Activated naive CD4-positive, alpha-beta T cell treated with anti-CD3 and anti-CD28 coated beads, Interleukin-2, amount 10 ng/mL, durations not matched to agents 7 days and 5 days (primary cell): ENCODE measurements around the gene GOLGA2.
A peak's percentile ranks its signal among the peaks of the same experiment; 100 is the strongest.

ENCODE experiments used
- CTCF ChIA-PET: fragments of 350-600 bp; sonication (Branson Sonifier 250); formaldehyde crosslinking; loops from one replicate; lab custom pipeline; 2021; ENCODE audit warnings: antibody characterized with exemption; lab: Charles Lee
- DNase-seq: peaks from one replicate; pipeline ENCODE4 v3.0.0-alpha.2; 2020
- H3K27ac Mint-ChIP-seq: one replicate; pipeline ENCODE4 v1.8.0; 2021; ENCODE audit warnings: mild to moderate bottlenecking, moderate library complexity, mixed read lengths
- H3K27me3 Mint-ChIP-seq: one replicate; pipeline ENCODE4 v1.8.0; 2021; ENCODE audit warnings: mild to moderate bottlenecking, mixed read lengths
- H3K36me3 Mint-ChIP-seq: one replicate; pipeline ENCODE4 v1.8.0; 2021; ENCODE audit warnings: mixed read lengths
- H3K4me1 Mint-ChIP-seq: one replicate; pipeline ENCODE4 v1.8.0; 2021; ENCODE audit warnings: mixed read lengths
- H3K4me3 Mint-ChIP-seq: one replicate; pipeline ENCODE4 v1.8.0; 2021; ENCODE audit warnings: mild to moderate bottlenecking, moderate library complexity, mixed read lengths
- H3K9me3 Mint-ChIP-seq: one replicate; pipeline ENCODE4 v1.8.0; 2021; ENCODE audit warnings: mixed read lengths

GOLGA2 gene

DNA sequence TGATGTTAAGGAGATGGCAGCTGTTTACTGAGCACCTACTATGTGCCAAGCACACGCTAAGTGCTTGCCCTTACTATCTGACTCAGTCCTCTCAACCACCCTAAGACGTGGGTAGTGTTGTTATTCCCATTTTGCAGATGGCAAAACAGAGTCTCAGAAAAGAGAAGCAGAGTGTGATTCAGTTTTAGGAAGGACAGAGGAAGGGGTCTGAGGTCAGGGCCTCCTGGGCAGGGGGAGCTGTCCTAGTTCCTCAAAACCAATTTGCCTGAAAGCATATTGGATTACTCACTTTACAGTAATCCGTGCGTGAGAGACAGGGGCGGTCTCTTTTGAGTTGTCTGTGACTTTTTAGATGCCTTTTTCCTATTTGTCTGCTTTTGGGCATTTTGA is 49.4 kb downstream of the GOLGA2 start:
- no peak for DNase-seq
- Mint-ChIP-seq H3K4me3 (no peak overlapping the region), H3K27ac (no peak overlapping the region), H3K4me1 (no peaks in the 10 kb centered on the region), H3K9me3 (no peaks in the 10 kb centered on the region), H3K36me3 (no peaks in the 10 kb centered on the region), H3K27me3 (peaks cover 30% of the 10 kb centered on the region)
- CTCF ChIA-PET = no interaction called here

DNA sequence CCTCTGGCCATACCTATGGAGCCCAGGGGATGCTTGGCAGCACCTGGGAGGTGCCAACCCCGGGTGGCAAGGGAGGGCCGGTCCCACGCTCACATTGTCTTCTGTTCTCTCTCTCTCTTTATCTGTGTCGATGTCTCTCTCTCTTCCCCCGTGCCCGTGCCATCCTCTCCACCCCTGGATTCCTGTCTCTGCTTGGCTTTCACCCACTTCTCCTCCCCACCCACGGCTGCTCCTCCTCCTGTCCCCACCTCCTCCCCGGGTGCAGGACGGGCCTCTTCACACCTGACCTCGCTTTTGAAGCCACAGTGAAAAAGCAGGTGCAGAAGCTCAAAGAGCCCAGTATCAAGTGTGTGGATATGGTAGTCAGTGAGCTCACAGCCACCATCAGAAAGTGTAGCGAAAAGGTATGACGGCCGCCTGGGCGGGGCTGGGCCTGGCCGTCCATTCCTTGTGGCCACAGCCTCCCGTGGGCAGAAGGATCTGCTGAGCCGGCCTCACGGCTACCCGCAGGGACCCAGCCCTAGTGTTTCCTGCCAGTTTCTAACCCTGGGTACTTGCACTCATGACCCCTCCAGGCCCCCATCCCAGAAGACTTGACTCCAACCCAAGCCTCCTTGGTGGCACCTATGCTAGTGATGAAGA is 49.9 kb downstream of the GOLGA2 start:
- DNase-seq = no peak
- CTCF ChIA-PET = no interaction called here
- H3K9me3 Mint-ChIP-seq = no peaks in the 10 kb centered on the region
- H3K27ac Mint-ChIP-seq = no peak overlapping the region
- no peak overlapping the region for H3K4me3 Mint-ChIP-seq
- H3K36me3 Mint-ChIP-seq = no peaks in the 10 kb centered on the region
- peaks cover 32% of the 10 kb centered on the region for H3K27me3 Mint-ChIP-seq
- no peaks in the 10 kb centered on the region for H3K4me1 Mint-ChIP-seq

- H3K4me1 Mint-ChIP-seq = no peaks in the 10 kb centered on the region
Observed at GRCh38 chr9:128224877-128225276, 50.9 kb downstream of the GOLGA2 start.

GRCh38 chr9:128222880-128223670 is 52.7 kb downstream of the GOLGA2 start:
- Mint-ChIP-seq H3K4me3 (no peak overlapping the region), H3K4me1 (peaks cover 11% of the 10 kb centered on the region), H3K36me3 (no peaks in the 10 kb centered on the region), H3K27me3 (peaks cover 56% of the 10 kb centered on the region), H3K27ac (no peak overlapping the region), H3K9me3 (no peaks in the 10 kb centered on the region)
- DNase-seq = no peak
- CTCF ChIA-PET = no interaction called here

More at GRCh38 chr9:128224877-128225276, 50.9 kb downstream of the GOLGA2 start:
- DNase-seq = no peak
- CTCF ChIA-PET = no interaction called here
- Mint-ChIP-seq H3K4me3 (no peak overlapping the region), H3K36me3 (no peaks in the 10 kb centered on the region), H3K27me3 (peaks cover 42% of the 10 kb centered on the region), H3K27ac (no peak overlapping the region), H3K9me3 (no peaks in the 10 kb centered on the region)

DNA sequence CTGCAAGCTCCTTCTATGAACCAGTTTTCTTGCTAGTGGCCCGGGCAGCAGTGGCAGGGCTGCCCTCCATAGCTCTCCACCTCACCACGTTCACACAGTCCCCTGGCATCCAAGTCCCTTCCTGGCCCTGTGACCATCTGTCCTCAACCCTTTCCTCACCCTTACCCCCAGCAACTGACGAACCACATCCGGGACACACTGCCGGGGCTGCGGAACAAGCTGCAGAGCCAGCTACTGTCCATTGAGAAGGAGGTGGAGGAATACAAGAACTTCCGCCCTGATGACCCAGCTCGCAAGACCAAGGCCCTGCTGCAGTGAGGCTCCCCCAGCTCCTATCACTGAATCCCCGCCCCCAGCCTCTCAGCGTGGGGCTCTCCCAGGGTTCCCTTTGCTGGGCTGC is 53.8 kb downstream of the GOLGA2 start:
- Mint-ChIP-seq H3K4me3 (no peak overlapping the region), H3K9me3 (no peaks in the 10 kb centered on the region), H3K36me3 (no peaks in the 10 kb centered on the region), H3K4me1 (peaks cover 14% of the 10 kb centered on the region), H3K27me3 (peaks cover 58% of the 10 kb centered on the region), H3K27ac (no peak overlapping the region)
- DNase-seq = no peak
- CTCF ChIA-PET = interaction anchor here (0.7 to 1.0 kb wide), 2 partner anchors 97 to 105 kb away, joined by 3 read pairs; no protein-coding TSS in a partner anchor

DNA sequence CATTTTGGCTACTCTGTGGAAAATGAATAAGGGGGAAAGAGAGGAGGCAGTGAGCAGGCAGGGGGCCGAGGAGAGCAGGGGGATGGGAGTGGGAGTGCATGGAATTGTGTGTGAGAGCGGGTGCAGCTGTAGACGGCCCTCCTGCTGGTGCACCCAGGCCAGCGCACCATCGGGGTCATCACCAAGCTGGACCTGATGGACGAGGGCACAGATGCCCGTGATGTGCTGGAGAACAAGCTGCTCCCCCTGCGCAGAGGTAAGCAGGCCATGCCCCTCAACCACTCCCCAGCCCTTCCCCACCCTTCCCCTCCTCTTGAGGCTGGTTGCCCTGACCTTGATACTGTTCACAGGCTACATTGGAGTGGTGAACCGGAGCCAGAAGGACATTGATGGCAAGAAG is 56.0 kb downstream of the GOLGA2 start:
- no peaks in the 10 kb centered on the region for H3K36me3 Mint-ChIP-seq
- DNase-seq = no peak
- H3K9me3 Mint-ChIP-seq = no peaks in the 10 kb centered on the region
- no peak overlapping the region for H3K27ac Mint-ChIP-seq
- peaks cover 14% of the 10 kb centered on the region for H3K4me1 Mint-ChIP-seq
- peaks cover 55% of the 10 kb centered on the region for H3K27me3 Mint-ChIP-seq
- CTCF ChIA-PET = interaction anchor here (1.5 kb wide), 1 partner anchor 94 kb away, joined by 3 read pairs; no protein-coding TSS in a partner anchor
- H3K4me3 Mint-ChIP-seq = no peak overlapping the region

DNA sequence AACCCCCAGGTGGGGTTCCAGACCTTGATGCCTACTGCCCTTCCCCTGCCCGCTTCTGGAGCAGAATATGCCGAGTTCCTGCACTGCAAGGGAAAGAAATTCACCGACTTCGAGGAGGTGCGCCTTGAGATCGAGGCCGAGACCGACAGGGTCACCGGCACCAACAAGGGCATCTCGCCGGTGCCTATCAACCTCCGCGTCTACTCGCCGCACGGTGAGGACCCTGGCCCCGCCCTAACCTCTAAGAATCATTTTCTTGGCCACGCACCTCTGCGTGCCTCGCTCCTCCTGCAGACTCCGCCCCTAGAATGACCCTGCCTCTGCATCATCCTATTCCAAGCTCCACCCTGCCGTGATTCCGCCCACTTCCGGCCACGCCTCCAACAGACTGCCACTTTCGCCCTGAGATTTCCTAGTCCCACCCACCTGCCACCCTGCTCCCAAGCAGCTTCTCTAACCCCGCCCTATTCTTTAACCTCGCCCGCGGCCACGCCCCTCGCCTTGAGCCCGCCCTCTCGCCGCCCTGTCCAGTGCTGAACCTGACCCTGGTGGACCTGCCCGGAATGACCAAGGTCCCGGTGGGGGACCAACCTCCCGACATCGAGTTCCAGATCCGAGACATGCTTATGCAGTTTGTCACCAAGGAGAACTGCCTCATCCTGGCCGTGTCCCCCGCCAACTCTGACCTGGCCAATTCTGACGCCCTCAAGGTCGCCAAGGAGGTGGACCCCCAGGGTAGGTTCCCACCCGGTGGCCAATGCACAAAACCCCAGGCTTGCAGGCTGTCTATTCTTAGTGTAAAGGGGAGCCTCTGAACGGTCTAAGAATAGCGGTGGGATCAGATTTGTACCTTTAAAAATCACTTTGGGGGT is 57.1 kb downstream of the GOLGA2 start:
- H3K9me3 Mint-ChIP-seq = no peaks in the 10 kb centered on the region
- DNase-seq = peak; percentile 98
- H3K36me3 Mint-ChIP-seq = no peaks in the 10 kb centered on the region
- peak overlapping the region; percentile 67 for H3K4me3 Mint-ChIP-seq
- H3K27me3 Mint-ChIP-seq = peaks cover 64% of the 10 kb centered on the region
- peaks cover 14% of the 10 kb centered on the region for H3K4me1 Mint-ChIP-seq
- peak overlapping the region; percentile 38 for H3K27ac Mint-ChIP-seq
- CTCF ChIA-PET = interaction anchor here (0.5 to 1.5 kb wide), 3 partner anchors 15 to 93 kb away, joined by 3 to 5 read pairs (median 3); partner anchors contain the start of gene DNM1

- Mint-ChIP-seq H3K4me1 (peaks cover 14% of the 10 kb centered on the region), H3K9me3 (no peaks in the 10 kb centered on the region)
- CTCF ChIA-PET = interaction anchor here (0.5 to 1.5 kb wide), 3 partner anchors 14 to 92 kb away, joined by 3 to 5 read pairs (median 3); partner anchors contain the start of gene DNM1
Observed at GRCh38 chr9:128218172-128218517, 57.7 kb downstream of the GOLGA2 start.

GRCh38 chr9:128216781-128217553 is 58.8 kb downstream of the GOLGA2 start:
- Mint-ChIP-seq H3K27me3 (peaks cover 70% of the 10 kb centered on the region), H3K27ac (no peak overlapping the region), H3K36me3 (no peaks in the 10 kb centered on the region), H3K4me3 (no peak overlapping the region), H3K9me3 (no peaks in the 10 kb centered on the region), H3K4me1 (peaks cover 14% of the 10 kb centered on the region)
- DNase-seq = no peak
- CTCF ChIA-PET = interaction anchor here (1.2 kb wide), 1 partner anchor 222 kb away, joined by 3 read pairs; no protein-coding TSS in a partner anchor

More at GRCh38 chr9:128218172-128218517, 57.7 kb downstream of the GOLGA2 start:
- H3K36me3 Mint-ChIP-seq = no peaks in the 10 kb centered on the region
- H3K27me3 Mint-ChIP-seq = peaks cover 70% of the 10 kb centered on the region
- H3K4me3 Mint-ChIP-seq = peak overlapping the region; percentile 67
- H3K27ac Mint-ChIP-seq = peak overlapping the region; percentile 38
- no peak for DNase-seq

DNA sequence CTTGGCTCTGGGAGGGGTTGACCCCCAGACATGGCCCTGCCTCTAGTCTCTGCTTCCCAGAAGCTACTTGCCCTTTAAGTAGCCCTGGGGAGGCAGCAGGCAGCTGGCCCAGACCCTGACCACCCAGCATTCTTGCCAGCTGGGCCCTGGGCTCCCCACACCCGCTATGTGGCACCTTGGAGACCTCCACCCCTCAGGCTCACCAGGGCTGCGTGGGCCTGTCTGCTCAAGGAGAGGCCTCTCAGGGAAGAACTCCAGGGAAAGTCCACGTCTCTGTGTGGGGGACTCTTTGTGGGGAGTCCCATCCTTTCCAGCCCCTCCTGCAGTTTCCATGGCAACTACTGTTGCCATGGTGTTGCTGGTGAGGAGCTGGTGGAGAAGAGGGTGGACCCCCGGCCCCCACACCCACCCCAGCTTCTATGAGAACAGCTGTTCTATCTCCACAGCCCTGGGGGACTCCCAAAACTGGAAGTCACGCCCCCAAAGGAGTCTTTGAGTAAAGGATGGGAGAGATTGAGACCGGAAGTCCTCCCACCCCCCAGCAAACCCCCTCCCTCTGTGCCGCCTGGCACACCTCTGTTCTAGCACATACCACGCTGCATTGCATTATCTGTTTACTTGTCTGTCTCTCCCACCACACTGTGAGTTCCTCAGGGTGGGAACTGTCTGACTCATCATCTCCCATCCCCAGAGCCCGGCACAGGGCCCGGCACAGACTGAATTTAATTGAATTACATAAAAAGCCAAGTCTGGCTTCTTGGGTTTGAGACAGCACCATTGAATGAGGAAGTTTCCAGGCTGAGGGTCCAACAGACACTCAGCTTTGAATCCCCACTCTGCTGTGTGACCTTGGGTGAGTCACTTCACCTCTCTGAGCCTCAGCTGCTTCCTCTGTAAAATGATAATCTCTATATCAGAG is 60.1 kb downstream of the GOLGA2 start:
- no peak overlapping the region for H3K4me3 Mint-ChIP-seq
- H3K9me3 Mint-ChIP-seq = no peaks in the 10 kb centered on the region
- CTCF ChIA-PET = interaction anchor here (0.6 kb wide), 1 partner anchor 26 kb away, joined by 3 read pairs; no protein-coding TSS in a partner anchor
- H3K27ac Mint-ChIP-seq = no peak overlapping the region
- H3K36me3 Mint-ChIP-seq = no peaks in the 10 kb centered on the region
- peaks cover 78% of the 10 kb centered on the region for H3K27me3 Mint-ChIP-seq
- DNase-seq = no peak
- H3K4me1 Mint-ChIP-seq = peaks cover 14% of the 10 kb centered on the region

DNA sequence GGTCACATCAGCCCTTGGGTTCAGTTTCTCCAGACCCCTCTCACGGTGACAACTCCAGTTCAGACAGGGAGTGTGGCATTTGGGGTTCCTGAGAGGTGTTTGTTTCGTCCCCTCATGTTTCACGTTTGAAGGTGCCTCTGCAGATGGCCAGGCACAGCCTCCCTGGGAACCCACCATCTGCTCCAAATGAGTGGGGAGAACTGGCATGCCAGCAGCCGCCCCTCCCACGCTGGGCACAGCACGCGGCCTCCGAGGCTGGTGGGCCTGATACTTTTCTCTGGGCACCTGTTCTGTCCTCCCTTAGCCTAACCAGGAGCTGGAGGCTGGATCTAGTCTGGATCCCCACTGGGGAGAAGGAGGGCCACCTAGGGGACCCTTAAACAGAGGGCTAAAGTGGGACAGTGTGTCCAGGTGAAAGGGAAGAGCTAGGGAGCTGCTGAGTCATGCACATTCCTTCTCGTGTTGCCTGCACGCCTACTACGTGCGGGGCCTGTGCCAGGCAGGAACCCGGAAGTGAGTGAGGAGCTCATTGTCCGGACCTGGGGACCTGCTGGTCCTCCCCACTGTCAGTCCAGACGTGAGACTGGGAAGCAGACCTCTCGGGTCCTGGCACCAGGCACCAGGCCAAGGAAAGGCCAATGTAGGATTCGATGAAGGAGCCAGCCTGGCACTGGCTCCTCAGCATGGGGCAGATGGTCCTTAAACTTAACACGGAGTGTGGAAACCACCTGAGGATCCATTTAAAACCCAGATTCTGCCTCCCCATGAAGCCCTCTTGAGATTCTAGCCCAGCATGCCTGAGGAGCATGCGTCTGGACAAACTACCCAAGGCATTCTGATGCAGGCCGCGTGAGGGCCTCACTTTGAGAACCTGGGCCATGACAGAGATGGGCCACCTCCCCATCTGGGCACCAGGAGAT is 61.0 kb downstream of the GOLGA2 start:
- no peak overlapping the region for H3K27ac Mint-ChIP-seq
- CTCF ChIA-PET = interaction anchor here (0.6 kb wide), 1 partner anchor 25 kb away, joined by 3 read pairs; no protein-coding TSS in a partner anchor
- peaks cover 74% of the 10 kb centered on the region for H3K27me3 Mint-ChIP-seq
- H3K4me3 Mint-ChIP-seq = no peak overlapping the region
- peaks cover 14% of the 10 kb centered on the region for H3K4me1 Mint-ChIP-seq
- no peaks in the 10 kb centered on the region for H3K36me3 Mint-ChIP-seq
- no peak for DNase-seq
- H3K9me3 Mint-ChIP-seq = no peaks in the 10 kb centered on the region
